ENCODE results near the gene SCYL3.
A peak's percentile ranks its signal among the peaks of the same experiment; 100 is the strongest.
"Not testable (repeated sequence)": the region's sequence is repeated elsewhere in the genome, so short reads cannot be mapped to it uniquely, and the experiment has no call there.

SCYL3 gene

GRCh38 chr1:169893645-169894423 is at the start of gene SCYL3:
TSS of gene SCYL3 (minus strand) at chr1:169893896. CDS start at chr1:169888840, 5,056 bp downstream.
- peak; percentile 83 for DNase-seq

- no peak for DNase-seq
Observed at GRCh38 chr1:169941982-169942830, 48.5 kb upstream of the SCYL3 start.

GRCh38 chr1:169933984-169934725 is 40.5 kb upstream of the SCYL3 start:
- DNase-seq = no peak

- DNase-seq = no peak
Observed at GRCh38 chr1:169931795-169932231, 38.1 kb upstream of the SCYL3 start.

- DNase-seq = no peak
Observed at GRCh38 chr1:169929210-169929526, 35.5 kb upstream of the SCYL3 start.

GRCh38 chr1:169928438-169929209 is 34.9 kb upstream of the SCYL3 start:
- DNase-seq = no peak

GRCh38 chr1:169925505-169926482 is 32.1 kb upstream of the SCYL3 start:
- DNase-seq = no peak

GRCh38 chr1:169924829-169925228 is 31.1 kb upstream of the SCYL3 start:
- no peak for DNase-seq

- no peak for DNase-seq
Observed at GRCh38 chr1:169924063-169924462, 30.4 kb upstream of the SCYL3 start.

- no peak for DNase-seq
Observed at GRCh38 chr1:169921080-169921479, 27.4 kb upstream of the SCYL3 start.

GRCh38 chr1:169918927-169919326 is 25.2 kb upstream of the SCYL3 start:
- no peak for DNase-seq

- not testable (repeated sequence) for DNase-seq
Observed at GRCh38 chr1:169918220-169918619, 24.5 kb upstream of the SCYL3 start.

- DNase-seq = no peak
Observed at GRCh38 chr1:169915150-169915549, 21.5 kb upstream of the SCYL3 start.

- no peak for DNase-seq
Observed at GRCh38 chr1:169914531-169914930, 20.8 kb upstream of the SCYL3 start.

GRCh38 chr1:169909499-169909898 is 15.8 kb upstream of the SCYL3 start:
- DNase-seq = no peak

- DNase-seq = no peak
Observed at GRCh38 chr1:169906938-169907337, 13.2 kb upstream of the SCYL3 start.

GRCh38 chr1:169904834-169905233 is 11.1 kb upstream of the SCYL3 start:
- no peak for DNase-seq

- DNase-seq = no peak
Observed at GRCh38 chr1:169902751-169903150, 9.1 kb upstream of the SCYL3 start.

- no peak for DNase-seq
Observed at GRCh38 chr1:169901115-169901514, 7.4 kb upstream of the SCYL3 start.

- DNase-seq = no peak
Observed at GRCh38 chr1:169900571-169900970, 6.9 kb upstream of the SCYL3 start.

GRCh38 chr1:169899519-169900217 is 6.0 kb upstream of the SCYL3 start:
- no peak for DNase-seq

All from NCI-H748 treated with DMSO at 0.1 percent for 48 hours (cell line).